ENCODE data around the gene FCRL4.

The FCRL4 gene

GRCh38 chr1:157539568-157539967, 58.3 kb downstream of the FCRL4 start:
- Histone ChIP-seq H3K9me3 (ENCODE audit: low read length) (no peaks in the 10 kb centered on the region), H3K27ac (ENCODE audit: low read depth, low read length, poor library complexity, severe bottlenecking) (peak overlapping the region; percentile 1), H3K4me1 (ENCODE audit: insufficient read depth, low read length, severe bottlenecking) (peaks cover 18% of the 10 kb centered on the region), H3K4me2 (ENCODE audit: low read length) (no peak overlapping the region), H3K79me2 (ENCODE audit: insufficient read depth, low read length) (no peaks in the 10 kb centered on the region), H3F3A (ENCODE audit: insufficient read depth, low read length) (no peaks in the 10 kb centered on the region), H3K27me3 (ENCODE audit: insufficient read depth, low read length) (no peaks in the 10 kb centered on the region), H2AFZ (ENCODE audit: low read length) (no peak overlapping the region), H3K36me3 (ENCODE audit: insufficient read depth, low read length) (peaks cover 22% of the 10 kb centered on the region), H3K4me3 (ENCODE audit: low read depth, low read length, poor library complexity, severe bottlenecking) (no peak overlapping the region), H3K9ac (ENCODE audit: low read length) (no peak overlapping the region), H3K9me2 (ENCODE audit: low read depth, low read length) (no peaks in the 10 kb centered on the region), H4K20me1 (ENCODE audit: insufficient read depth, low read length) (no peaks in the 10 kb centered on the region)
- TF ChIP-seq CTCF (IDR thresholded peaks at IDR 0.05; ENCODE audit: low read length), result no peak
- TF ChIP-seq EZH2 (IDR thresholded peaks at IDR 0.05; ENCODE audit: borderline replicate concordance, low read length), result no peak

- Histone ChIP-seq H3K4me1 (ENCODE audit: insufficient read depth, low read length, severe bottlenecking) (no peaks in the 10 kb centered on the region), H3K4me2 (ENCODE audit: low read length) (no peak overlapping the region), H3K4me3 (ENCODE audit: low read depth, low read length, poor library complexity, severe bottlenecking) (no peak overlapping the region), H3F3A (ENCODE audit: insufficient read depth, low read length) (no peaks in the 10 kb centered on the region), H3K9me2 (ENCODE audit: low read depth, low read length) (no peaks in the 10 kb centered on the region), H3K27me3 (ENCODE audit: insufficient read depth, low read length) (no peaks in the 10 kb centered on the region), H4K20me1 (ENCODE audit: insufficient read depth, low read length) (no peaks in the 10 kb centered on the region), H2AFZ (ENCODE audit: low read length) (no peak overlapping the region), H3K27ac (ENCODE audit: low read depth, low read length, poor library complexity, severe bottlenecking) (no peak overlapping the region), H3K36me3 (ENCODE audit: insufficient read depth, low read length) (peaks cover 5% of the 10 kb centered on the region; the same call in 1 of the 2 replicates), H3K79me2 (ENCODE audit: insufficient read depth, low read length) (no peaks in the 10 kb centered on the region), H3K9ac (ENCODE audit: low read length) (no peak overlapping the region), H3K9me3 (ENCODE audit: low read length) (no peaks in the 10 kb centered on the region)
- TF ChIP-seq EZH2 (IDR thresholded peaks at IDR 0.05; ENCODE audit: borderline replicate concordance, low read length) (no peak), CTCF (IDR thresholded peaks at IDR 0.05; ENCODE audit: low read length) (no peak)
Measured at GRCh38 chr1:157532569-157532968, 65.3 kb downstream of the FCRL4 start.

GRCh38 chr1:157523774-157524493, 74.0 kb downstream of the FCRL4 start:
- TF ChIP-seq EZH2 (IDR thresholded peaks at IDR 0.05; ENCODE audit: borderline replicate concordance, low read length), result no peak
- TF ChIP-seq CTCF (IDR thresholded peaks at IDR 0.05; ENCODE audit: low read length), result no peak
- H3K4me2 ChIP-seq (ENCODE audit: low read length), result no peak overlapping the region
- H3F3A ChIP-seq (ENCODE audit: insufficient read depth, low read length), result no peaks in the 10 kb centered on the region
- H3K27me3 ChIP-seq (ENCODE audit: insufficient read depth, low read length), result no peaks in the 10 kb centered on the region
- no peak overlapping the region for H3K9ac ChIP-seq (ENCODE audit: low read length)
- no peak overlapping the region for H2AFZ ChIP-seq (ENCODE audit: low read length)
- no peak overlapping the region for H3K4me3 ChIP-seq (ENCODE audit: low read depth, low read length, poor library complexity, severe bottlenecking)
- H3K9me2 ChIP-seq (ENCODE audit: low read depth, low read length), result no peaks in the 10 kb centered on the region
- H3K79me2 ChIP-seq (ENCODE audit: insufficient read depth, low read length), result no peaks in the 10 kb centered on the region
- peak overlapping the region; percentile 3 for H3K27ac ChIP-seq (ENCODE audit: low read depth, low read length, poor library complexity, severe bottlenecking)
- H3K4me1 ChIP-seq (ENCODE audit: insufficient read depth, low read length, severe bottlenecking), result peaks cover 14% of the 10 kb centered on the region
- H4K20me1 ChIP-seq (ENCODE audit: insufficient read depth, low read length), result no peaks in the 10 kb centered on the region
- peaks cover 15% of the 10 kb centered on the region for H3K36me3 ChIP-seq (ENCODE audit: insufficient read depth, low read length)
- no peaks in the 10 kb centered on the region for H3K9me3 ChIP-seq (ENCODE audit: low read length)

Measured in OCI-LY1 (cell line).